Left kidney (tissue), 1 donor: ENCODE measurements around the gene OR9Q1. TPM values are rescaled to one million over a fixed set of nuclear protein-coding genes. Genes with fewer than 3 reads are reported as not detected.

Experiments used
- polyA plus RNA-seq: library from polyadenylated mRNA; unstranded; fragments of 120-200 nt; gene quantifications from one replicate; pipeline ENCODE4 v1.2.1, GENCODE V29; 2013; ENCODE audit not compliant: insufficient read length

OR9Q1 gene
- polyA plus RNA-seq, 1 donor = not detected

Other genes starting within 250 kb of the OR9Q1 start
- gene OR6Q1, start 7.1 kb downstream of the OR9Q1 start, polyA plus RNA-seq = not detected
- not detected for gene OR9I1, start 101.6 kb downstream of the OR9Q1 start, polyA plus RNA-seq
- not detected for gene OR9Q2, start 165.2 kb downstream of the OR9Q1 start, polyA plus RNA-seq
- gene OR1S2, start 180.3 kb downstream of the OR9Q1 start, polyA plus RNA-seq = not detected
- not detected for gene OR1S1, start 188.8 kb downstream of the OR9Q1 start, polyA plus RNA-seq
- not detected for gene OR10Q1, start 205.0 kb downstream of the OR9Q1 start, polyA plus RNA-seq
- not detected for gene OR10W1, start 244.4 kb downstream of the OR9Q1 start, polyA plus RNA-seq